ENCODE results near the gene TAS2R30.
"Not testable (repeated sequence)": the region's sequence is repeated elsewhere in the genome, so short reads cannot be mapped to it uniquely, and the experiment has no call there.

GRCh38 chr12:11111213-11111612 is 23.2 kb downstream of the TAS2R30 start:
- not testable (repeated sequence) for TF ChIP-seq POLR2A, POLR2AphosphoS5 (IDR thresholded peaks at IDR 0.05; ENCODE audit: low read depth, low read length)
